Neural progenitor cell (in vitro differentiated cells): ENCODE measurements around the gene SLC23A2. TPM values are rescaled to one million over a fixed set of nuclear protein-coding genes. Genes with fewer than 3 reads are reported as not detected.

ENCODE experiments used
- DNase-seq: peaks from one replicate; pipeline ENCODE4 v3.0.0-alpha.2; 2016; ENCODE audit warnings: low spot score
- H2AFZ ChIP-seq: fragments of 200-600 bp; sonication (generic); replicated peaks from 2 replicates; pipeline ENCODE4 v1.6.1; 2016; ENCODE audit warnings: antibody characterized with exemption
- H3F3A ChIP-seq: fragments of 200-600 bp; sonication (generic); 2 replicates; pipeline ENCODE4 v1.6.1; 2016; ENCODE audit warnings: antibody characterized with exemption, low read depth
- H3K27ac ChIP-seq: fragments of 200-600 bp; sonication (generic); 2 replicates; pipeline ENCODE4 v1.5.1; 2016; ENCODE audit warnings: mild to moderate bottlenecking
- H3K27me3 ChIP-seq: fragments of 200-600 bp; sonication (generic); 2 replicates; pipeline ENCODE4 v1.6.1; 2016; ENCODE audit warnings: mild to moderate bottlenecking, moderate library complexity
- H3K36me3 ChIP-seq: fragments of 200-600 bp; sonication (generic); 2 replicates; pipeline ENCODE4 v1.5.1; 2016
- H3K4me1 ChIP-seq: fragments of 200-600 bp; sonication (generic); 2 replicates; pipeline ENCODE4 v1.6.1; 2016; ENCODE audit warnings: mixed run types
- H3K4me2 ChIP-seq: fragments of 200-600 bp; sonication (generic); 2 replicates; pipeline ENCODE4 v1.6.1; 2016
- H3K4me3 ChIP-seq: fragments of 200-600 bp; sonication (generic); 2 replicates; pipeline ENCODE4 v1.5.1; 2016
- H3K79me2 ChIP-seq: fragments of 200-600 bp; sonication (generic); 2 replicates; pipeline ENCODE4 v1.6.1; 2016; ENCODE audit warnings: low read depth
- H3K9ac ChIP-seq: fragments of 200-600 bp; sonication (generic); 2 replicates; pipeline ENCODE4 v1.6.1; 2016
- H3K9me3 ChIP-seq: fragments of 200-600 bp; sonication (generic); 2 replicates; pipeline ENCODE4 v1.5.1; 2016; ENCODE audit warnings: low read depth
- H4K20me1 ChIP-seq: fragments of 200-600 bp; sonication (generic); 2 replicates; pipeline ENCODE4 v1.6.1; 2016; ENCODE audit warnings: low read depth
- H3K27ac Mint-ChIP-seq: 3 replicates; pipeline ENCODE4 v1.8.0; 2021; ENCODE audit warnings: mixed read lengths
- H3K27me3 Mint-ChIP-seq: 2 replicates; pipeline ENCODE4 v1.8.0; 2022; ENCODE audit warnings: low read depth, mild to moderate bottlenecking, inconsistent platforms, moderate library complexity, mixed read lengths; ENCODE audit not compliant: insufficient read depth
- H3K36me3 Mint-ChIP-seq: 3 replicates; pipeline ENCODE4 v1.8.0; 2021; ENCODE audit warnings: mixed read lengths
- H3K4me1 Mint-ChIP-seq: 3 replicates; pipeline ENCODE4 v1.8.0; 2021; ENCODE audit warnings: mixed read lengths
- H3K4me3 Mint-ChIP-seq: 3 replicates; pipeline ENCODE4 v1.8.0; 2021; ENCODE audit warnings: mild to moderate bottlenecking, moderate library complexity, mixed read lengths
- H3K9me3 Mint-ChIP-seq: 3 replicates; pipeline ENCODE4 v1.8.0; 2020; ENCODE audit warnings: mixed read lengths
- EZH2 ChIP-seq: fragments of 200-600 bp; sonication (generic); IDR thresholded peaks from 2 replicates; pipeline ENCODE4 v1.6.1; 2017; ENCODE audit warnings: antibody characterized with exemption, mild to moderate bottlenecking, moderate library complexity
- EZH2phosphoT487 ChIP-seq: fragments of 200-600 bp; sonication (generic); IDR thresholded peaks from 2 replicates; pipeline ENCODE4 v1.6.1; 2017; ENCODE audit warnings: antibody characterized with exemption
- total RNA-seq: library from RNA; depleted of rRNA; stranded (reverse); fragments of >200 nt; gene quantifications from 2 replicates; pipeline ENCODE4 v1.2.3, GENCODE V29; 2015; ENCODE audit warnings: low replicate concordance
- TF ChIP-seq, protein P1 (sequence below): fragments of 200-600 bp; sonication (generic); IDR thresholded peaks from 2 replicates; pipeline ENCODE4 v1.5.1; 2017; ENCODE audit warnings: antibody characterized with exemption, mild to moderate bottlenecking

The SLC23A2 gene
- total RNA-seq, 1 donor from 2014 or later: 13.0 TPM

DNA sequence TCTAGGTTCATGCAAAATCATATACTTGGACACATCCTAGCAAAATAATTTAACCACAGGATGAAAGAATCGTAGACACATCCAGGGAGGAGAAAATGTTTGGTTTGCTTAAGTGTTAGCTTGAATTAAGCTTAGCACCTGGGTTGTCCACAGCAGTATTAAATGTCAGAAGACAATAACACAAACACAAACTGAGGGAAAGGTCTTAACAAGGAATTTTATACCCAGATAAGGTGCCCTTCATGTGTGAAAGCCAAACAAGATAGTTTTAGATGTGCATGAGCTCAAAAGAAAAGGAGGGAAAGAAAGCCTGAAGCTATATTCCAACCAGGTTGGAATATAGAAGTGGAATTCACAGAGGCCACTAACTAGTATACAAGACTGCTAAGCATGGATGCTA, 49.1 kb downstream of the SLC23A2 start:
- H3K4me2 ChIP-seq: no peak overlapping the region
- DNase-seq: no peak
- no peaks in the 10 kb centered on the region for H3K36me3 ChIP-seq
- H3K27ac ChIP-seq: no peak overlapping the region
- H3K9me3 ChIP-seq: no peaks in the 10 kb centered on the region
- Mint-ChIP-seq H3K9me3 (peaks cover 8% of the 10 kb centered on the region), H3K27me3 (no peaks in the 10 kb centered on the region), H3K36me3 (peaks cover 5% of the 10 kb centered on the region), H3K4me1 (peaks cover 20% of the 10 kb centered on the region), H3K27ac (no peak overlapping the region), H3K4me3 (no peak overlapping the region)
- H3K4me1 ChIP-seq: no peaks in the 10 kb centered on the region
- no peaks in the 10 kb centered on the region for H3K79me2 ChIP-seq
- no peak for TF ChIP-seq EZH2phosphoT487
- no peak for TF ChIP-seq EZH2
- TF ChIP-seq, protein P1, sequence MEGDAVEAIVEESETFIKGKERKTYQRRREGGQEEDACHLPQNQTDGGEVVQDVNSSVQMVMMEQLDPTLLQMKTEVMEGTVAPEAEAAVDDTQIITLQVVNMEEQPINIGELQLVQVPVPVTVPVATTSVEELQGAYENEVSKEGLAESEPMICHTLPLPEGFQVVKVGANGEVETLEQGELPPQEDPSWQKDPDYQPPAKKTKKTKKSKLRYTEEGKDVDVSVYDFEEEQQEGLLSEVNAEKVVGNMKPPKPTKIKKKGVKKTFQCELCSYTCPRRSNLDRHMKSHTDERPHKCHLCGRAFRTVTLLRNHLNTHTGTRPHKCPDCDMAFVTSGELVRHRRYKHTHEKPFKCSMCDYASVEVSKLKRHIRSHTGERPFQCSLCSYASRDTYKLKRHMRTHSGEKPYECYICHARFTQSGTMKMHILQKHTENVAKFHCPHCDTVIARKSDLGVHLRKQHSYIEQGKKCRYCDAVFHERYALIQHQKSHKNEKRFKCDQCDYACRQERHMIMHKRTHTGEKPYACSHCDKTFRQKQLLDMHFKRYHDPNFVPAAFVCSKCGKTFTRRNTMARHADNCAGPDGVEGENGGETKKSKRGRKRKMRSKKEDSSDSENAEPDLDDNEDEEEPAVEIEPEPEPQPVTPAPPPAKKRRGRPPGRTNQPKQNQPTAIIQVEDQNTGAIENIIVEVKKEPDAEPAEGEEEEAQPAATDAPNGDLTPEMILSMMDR: no peak
- no peaks in the 10 kb centered on the region for H3F3A ChIP-seq
- no peak overlapping the region for H3K4me3 ChIP-seq
- H2AFZ ChIP-seq: no peak overlapping the region
- H3K9ac ChIP-seq: no peak overlapping the region
- H3K27me3 ChIP-seq: no peaks in the 10 kb centered on the region
- no peaks in the 10 kb centered on the region for H4K20me1 ChIP-seq

DNA sequence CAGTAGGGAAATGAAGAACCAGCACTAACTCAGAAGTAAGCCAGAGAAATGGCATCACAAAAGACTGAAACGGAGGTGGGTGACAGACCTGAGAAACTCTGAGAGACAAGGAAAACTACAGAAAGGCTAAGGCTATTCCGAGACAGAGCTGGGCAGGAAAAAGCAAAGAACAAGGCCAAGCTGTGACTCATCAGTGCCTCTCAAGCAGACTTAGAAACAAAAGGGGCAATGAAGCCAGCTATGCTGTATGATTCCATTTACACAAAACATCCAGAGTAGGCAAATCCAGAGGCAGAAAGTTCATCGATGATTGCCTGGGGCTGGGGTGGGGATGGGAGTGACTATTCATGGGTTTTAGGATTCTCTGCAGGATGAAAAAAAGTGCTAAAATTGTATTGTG, 50.0 kb downstream of the SLC23A2 start:
- H3K27me3 Mint-ChIP-seq: peaks cover 2% of the 10 kb centered on the region
- no peaks in the 10 kb centered on the region for H3F3A ChIP-seq
- H3K9ac ChIP-seq: no peak overlapping the region
- H3K4me1 ChIP-seq: no peaks in the 10 kb centered on the region
- no peak overlapping the region for H3K27ac ChIP-seq
- H3K27ac Mint-ChIP-seq: no peak overlapping the region
- DNase-seq: no peak
- H3K79me2 ChIP-seq: no peaks in the 10 kb centered on the region
- peaks cover 5% of the 10 kb centered on the region for H3K36me3 Mint-ChIP-seq
- H3K9me3 ChIP-seq: no peaks in the 10 kb centered on the region
- H3K4me2 ChIP-seq: no peak overlapping the region
- TF ChIP-seq EZH2 (no peak), EZH2phosphoT487 (no peak)
- H3K4me1 Mint-ChIP-seq: peaks cover 24% of the 10 kb centered on the region
- H3K9me3 Mint-ChIP-seq: peaks cover 8% of the 10 kb centered on the region
- H3K27me3 ChIP-seq: no peaks in the 10 kb centered on the region
- no peak overlapping the region for H3K4me3 ChIP-seq
- no peaks in the 10 kb centered on the region for H4K20me1 ChIP-seq
- H2AFZ ChIP-seq: no peak overlapping the region
- no peak overlapping the region for H3K4me3 Mint-ChIP-seq
- no peaks in the 10 kb centered on the region for H3K36me3 ChIP-seq

DNA sequence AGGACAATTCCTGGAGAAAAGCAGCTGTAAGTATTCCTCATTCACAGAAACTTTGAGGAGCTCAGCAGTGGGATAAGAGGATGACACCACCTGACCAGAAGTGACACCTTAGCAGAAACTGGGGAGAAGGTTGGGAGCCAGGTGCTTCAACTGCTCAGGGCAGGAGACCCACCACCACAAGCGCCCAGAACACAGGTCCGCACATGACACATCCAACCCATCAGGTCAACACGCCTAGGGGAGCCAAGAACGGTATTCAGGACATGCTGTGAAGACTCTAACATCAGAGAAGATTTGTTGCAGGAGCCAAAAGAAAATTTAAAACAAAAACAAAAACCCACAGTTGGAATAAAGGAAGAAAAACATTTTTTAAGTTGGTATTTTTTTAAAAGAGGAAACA, 50.5 kb downstream of the SLC23A2 start:
- H3K27ac ChIP-seq: no peak overlapping the region
- peaks cover 5% of the 10 kb centered on the region for H3K36me3 Mint-ChIP-seq

DNA sequence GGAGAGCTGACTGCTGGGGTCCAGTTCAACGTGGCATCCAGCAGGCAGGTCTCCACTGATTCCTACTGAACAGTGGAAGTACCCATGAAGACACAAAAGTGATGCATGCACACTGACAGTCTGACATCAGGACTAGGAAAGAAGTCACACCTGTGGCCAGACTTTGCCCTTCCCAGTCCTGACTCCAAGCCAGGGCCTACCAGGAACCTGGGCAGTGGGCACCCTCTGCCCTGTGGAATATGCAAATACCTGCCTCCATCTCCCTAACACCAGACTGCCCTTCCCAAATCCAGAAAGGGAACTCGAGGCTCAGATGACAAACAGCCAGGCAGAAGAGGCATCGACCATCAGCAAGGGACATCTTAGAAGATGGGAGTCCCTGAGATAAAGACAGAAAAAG, 50.9 kb downstream of the SLC23A2 start:
- Mint-ChIP-seq H3K27me3 (peaks cover 2% of the 10 kb centered on the region), H3K27ac (no peak overlapping the region), H3K36me3 (peaks cover 5% of the 10 kb centered on the region), H3K4me1 (peaks cover 27% of the 10 kb centered on the region), H3K9me3 (peaks cover 8% of the 10 kb centered on the region), H3K4me3 (no peak overlapping the region)
- H2AFZ ChIP-seq: no peak overlapping the region
- no peaks in the 10 kb centered on the region for H3K79me2 ChIP-seq
- no peak overlapping the region for H3K4me2 ChIP-seq
- no peak overlapping the region for H3K4me3 ChIP-seq
- H3K27me3 ChIP-seq: no peaks in the 10 kb centered on the region
- H3K36me3 ChIP-seq: no peaks in the 10 kb centered on the region
- TF ChIP-seq EZH2phosphoT487: no peak
- H4K20me1 ChIP-seq: no peaks in the 10 kb centered on the region
- no peaks in the 10 kb centered on the region for H3K9me3 ChIP-seq
- H3K4me1 ChIP-seq: no peaks in the 10 kb centered on the region
- no peak for DNase-seq
- H3F3A ChIP-seq: no peaks in the 10 kb centered on the region
- no peak overlapping the region for H3K27ac ChIP-seq
- no peak overlapping the region for H3K9ac ChIP-seq

More for the DNA sequence above, 50.5 kb downstream of the SLC23A2 start:
- H3K4me1 ChIP-seq: no peaks in the 10 kb centered on the region
- no peak overlapping the region for H3K4me3 Mint-ChIP-seq
- H3K4me3 ChIP-seq: no peak overlapping the region
- H3K4me1 Mint-ChIP-seq: peaks cover 24% of the 10 kb centered on the region
- peaks cover 2% of the 10 kb centered on the region for H3K27me3 Mint-ChIP-seq
- H3F3A ChIP-seq: no peaks in the 10 kb centered on the region
- no peak overlapping the region for H2AFZ ChIP-seq
- no peak for DNase-seq
- TF ChIP-seq, protein P1: no peak
- TF ChIP-seq EZH2phosphoT487 (no peak), EZH2 (no peak)
- H3K9ac ChIP-seq: no peak overlapping the region
- H3K27ac Mint-ChIP-seq: no peak overlapping the region
- no peak overlapping the region for H3K4me2 ChIP-seq
- no peaks in the 10 kb centered on the region for H3K79me2 ChIP-seq
- H3K9me3 ChIP-seq: no peaks in the 10 kb centered on the region
- H3K9me3 Mint-ChIP-seq: peaks cover 8% of the 10 kb centered on the region
- H3K27me3 ChIP-seq: no peaks in the 10 kb centered on the region
- no peaks in the 10 kb centered on the region for H4K20me1 ChIP-seq
- no peaks in the 10 kb centered on the region for H3K36me3 ChIP-seq
